HepG2 (cell line): ENCODE measurements around the gene JPT2. TPM values are rescaled to one million over a fixed set of nuclear protein-coding genes. Genes with fewer than 3 reads are reported as not detected.

Experiments
- E2F2 ChIP-seq: sonication (generic); formaldehyde crosslinking; IDR thresholded peaks from 2 replicates; pipeline ENCODE4 v1.4.0; 2020; ENCODE audit warnings: missing genetic modification reagents, borderline replicate concordance
- MXD1 ChIP-seq: sonication (generic); formaldehyde crosslinking; IDR thresholded peaks from 2 replicates; pipeline ENCODE4 v1.4.0; 2020; ENCODE audit warnings: mild to moderate bottlenecking, missing genetic modification reagents
- SRY ChIP-seq: sonication (generic); formaldehyde crosslinking; IDR thresholded peaks from 2 replicates; pipeline ENCODE4 v1.8.0; 2022; ENCODE audit warnings: mild to moderate bottlenecking, missing genetic modification reagents
- ZBTB40 ChIP-seq, 2 experiments: fragments of 450-650 bp in 1 of 2; sonication (generic) in 1 of 2; formaldehyde crosslinking in 1 of 2; IDR thresholded peaks; 2 replicates each; pipeline versions ENCODE4 v1.6.1 to v1.8.0; 2016 to 2022; ENCODE audit warnings: antibody characterized with exemption in 1 of 2, mild to moderate bottlenecking in 1 of 2, missing genetic modification reagents in 1 of 2
- polyA plus RNA-seq, 8 experiments: library from polyadenylated mRNA; depleted of rRNA in 3 of 8; stranded (reverse) in 7 of 8; unstranded in 1 of 8; fragments of >200 nt; fragmentation: Illumina TruSeq in 4 of 8; extraction: Trizol in 4 of 8; gene quantifications; 2 replicates each; pipeline versions ENCODE4 v1.2.1 to v1.2.3, GENCODE V29; 2011 to 2016; ENCODE audit warnings: low read depth in 4 of 8, missing spikeins in 1 of 8, mixed read lengths in 1 of 8; ENCODE audit not compliant: insufficient read depth in 1 of 8
- total RNA-seq, 5 experiments: library from RNA; depleted of rRNA; stranded (reverse); fragments of >200 nt; fragmentation: Illumina TruSeq; extraction: Trizol; gene quantifications; 2 replicates each; pipeline ENCODE4 v1.2.3, GENCODE V29; 2016; ENCODE audit warnings: low read depth in 1 of 5

The JPT2 gene
- total and polyA plus RNA-seq, 2 of the 13 experiments (the other 11 are each of a cell fraction or from before 2014, with no cell fraction given): 53.5 to 89.4 TPM

GRCh38 chr16:1743376-1744337, 65.6 kb downstream of the JPT2 start (continued):
- TF ChIP-seq E2F2 (CRISPR knock-in tag) (no peak), MXD1 (no peak), ZBTB40 (IDR thresholded peaks at IDR 0.05) (no peak), ZBTB40 (CRISPR knock-in tag; IDR thresholded peaks at IDR 0.05) (no peak), SRY (CRISPR knock-in tag) (no peak)
